Calu3 (cell line): ENCODE measurements around the gene LYZL6. TPM values are rescaled to one million over a fixed set of nuclear protein-coding genes. Genes with fewer than 3 reads are reported as not detected.

Experiments
- BruUV-seq: library from RNA; stranded (reverse); fragments of 400-500 nt; replicated peaks from 2 replicates; lab custom pipeline; 2021; lab: Mats Ljungman, UMichigan
- CTCF ChIA-PET: fragments of 300-600 bp; sonication (Branson Sonifier 250); formaldehyde crosslinking; loops from one replicate; lab custom pipeline; 2022; ENCODE audit warnings: antibody characterized with exemption; lab: Charles Lee
- DNase-seq: peaks from one replicate; pipeline ENCODE4 v3.0.0; 2022
- H3K27ac Mint-ChIP-seq: one replicate; pipeline ENCODE4 v1.8.0; 2022; ENCODE audit warnings: mixed read lengths; ENCODE audit not compliant: unreplicated experiment
- H3K27me3 Mint-ChIP-seq: one replicate; pipeline ENCODE4 v1.8.0; 2022; ENCODE audit warnings: mixed read lengths; ENCODE audit not compliant: unreplicated experiment
- H3K36me3 Mint-ChIP-seq: one replicate; pipeline ENCODE4 v1.8.0; 2022; ENCODE audit warnings: mild to moderate bottlenecking, moderate library complexity, mixed read lengths; ENCODE audit not compliant: insufficient read depth, unreplicated experiment
- H3K4me1 Mint-ChIP-seq: one replicate; pipeline ENCODE4 v1.8.0; 2022; ENCODE audit warnings: mild to moderate bottlenecking, low read depth, mixed read lengths; ENCODE audit not compliant: unreplicated experiment
- H3K4me3 Mint-ChIP-seq: one replicate; pipeline ENCODE4 v1.8.0; 2022; ENCODE audit warnings: mild to moderate bottlenecking, low read depth, moderate library complexity, mixed read lengths; ENCODE audit not compliant: unreplicated experiment
- H3K9me3 Mint-ChIP-seq: one replicate; pipeline ENCODE4 v1.8.0; 2022; ENCODE audit warnings: low read depth, mixed read lengths; ENCODE audit not compliant: unreplicated experiment
- CTCF ChIP-seq: fragments of 200-600 bp; IDR thresholded peaks from one replicate; pipeline ENCODE4 v1.8.0; 2022; ENCODE audit warnings: antibody characterized with exemption; ENCODE audit not compliant: unreplicated experiment
- intact Hi-C: fragments of 100-400 bp; cut with micrococcal nuclease; formaldehyde crosslinking; loops from one replicate; pipeline ENCODE4 v1.10.0; 2022; ENCODE audit not compliant: unreplicated experiment
- total RNA-seq: library from RNA; stranded (reverse); gene quantifications from 2 replicates; pipeline ENCODE4 v1.2.3, GENCODE V29; 2022

The LYZL6 gene
- total RNA-seq, 1 experiment from 2014 or later: not detected

GRCh38 chr17:35907691-35908090 lies 35.8 kb downstream of the LYZL6 start:
- CTCF ChIA-PET: no interaction called here
- no TSS peak for BruUV-seq

GRCh38 chr17:35906926-35907637 lies 36.4 kb downstream of the LYZL6 start:
- CTCF ChIA-PET: no interaction called here
- DNase-seq: no peak
- no peaks in the 10 kb centered on the region for H3K36me3 Mint-ChIP-seq

More at GRCh38 chr17:35907691-35908090, 35.8 kb downstream of the LYZL6 start:
- H3K36me3 Mint-ChIP-seq: no peaks in the 10 kb centered on the region
- no peaks in the 10 kb centered on the region for H3K4me1 Mint-ChIP-seq
- H3K27me3 Mint-ChIP-seq: peaks cover 17% of the 10 kb centered on the region
- no peak for DNase-seq
- intact Hi-C loops: no loop called here
- H3K9me3 Mint-ChIP-seq: peaks cover 3% of the 10 kb centered on the region
- H3K27ac Mint-ChIP-seq: no peak overlapping the region
- H3K4me3 Mint-ChIP-seq: no peak overlapping the region
- TF ChIP-seq CTCF: no peak

GRCh38 chr17:35906191-35906925 lies 37.2 kb downstream of the LYZL6 start:
- H3K9me3 Mint-ChIP-seq: no peaks in the 10 kb centered on the region
- no TSS peak for BruUV-seq
- peaks cover 3% of the 10 kb centered on the region for H3K4me1 Mint-ChIP-seq
- DNase-seq: no peak
- intact Hi-C loops: no loop called here
- no peak overlapping the region for H3K4me3 Mint-ChIP-seq
- peaks cover 17% of the 10 kb centered on the region for H3K27me3 Mint-ChIP-seq
- CTCF ChIA-PET: no interaction called here
- no peak overlapping the region for H3K27ac Mint-ChIP-seq
- no peak for TF ChIP-seq CTCF
- H3K36me3 Mint-ChIP-seq: no peaks in the 10 kb centered on the region

More at GRCh38 chr17:35906926-35907637, 36.4 kb downstream of the LYZL6 start:
- Mint-ChIP-seq H3K27ac (no peak overlapping the region), H3K9me3 (peaks cover under 1% of the 10 kb centered on the region), H3K27me3 (peaks cover 17% of the 10 kb centered on the region), H3K4me1 (no peaks in the 10 kb centered on the region), H3K4me3 (no peak overlapping the region)
- no TSS peak for BruUV-seq
- TF ChIP-seq CTCF: no peak
- intact Hi-C loops: no loop called here

- TF ChIP-seq CTCF: no peak
- Mint-ChIP-seq H3K27ac (no peak overlapping the region), H3K27me3 (peaks cover 13% of the 10 kb centered on the region), H3K9me3 (no peaks in the 10 kb centered on the region), H3K36me3 (no peaks in the 10 kb centered on the region), H3K4me3 (no peak overlapping the region), H3K4me1 (peaks cover 24% of the 10 kb centered on the region)
- BruUV-seq: no TSS peak
- CTCF ChIA-PET: interaction anchor here (1.2 kb wide), 1 partner anchor 12 kb away, joined by 3 read pairs; no protein-coding TSS in a partner anchor
- DNase-seq: no peak
- intact Hi-C loops: no loop called here
Measured at GRCh38 chr17:35903451-35903850, 40.1 kb downstream of the LYZL6 start.
